HG03103 (cell line): ENCODE data around the gene SCN11A.

Experiments used
- ATAC-seq: cut with Tn5 transposase; IDR thresholded peaks from one replicate; pipeline ENCODE4 v1.9.1; 2021; ENCODE audit warnings: low read depth; ENCODE audit not compliant: unreplicated experiment

Gene SCN11A

GRCh38 chr3:39051649-39052561, at the start of gene SCN11A, which contains the start of gene WDR48:
Gene SCN11A (minus strand): TSS chr3:39051944. CDS start chr3:38950362, 101,582 bp downstream.
Gene WDR48 (plus strand): TSS chr3:39052016. CDS start chr3:39052026, 10 bp downstream.
- peak; percentile 96 for ATAC-seq

GRCh38 chr3:39101022-39101689, 49.4 kb upstream of the SCN11A start:
- ATAC-seq: peak; percentile 59

- no peak for ATAC-seq
These were observed 48.7 kb upstream of the SCN11A start for GRCh38 chr3:39100500-39100886.

GRCh38 chr3:39099738-39100499, 48.2 kb upstream of the SCN11A start:
- ATAC-seq: no peak

GRCh38 chr3:39099242-39099641, 47.5 kb upstream of the SCN11A start:
- no peak for ATAC-seq

GRCh38 chr3:39098473-39099000, 46.8 kb upstream of the SCN11A start:
- ATAC-seq: no peak

DNA sequence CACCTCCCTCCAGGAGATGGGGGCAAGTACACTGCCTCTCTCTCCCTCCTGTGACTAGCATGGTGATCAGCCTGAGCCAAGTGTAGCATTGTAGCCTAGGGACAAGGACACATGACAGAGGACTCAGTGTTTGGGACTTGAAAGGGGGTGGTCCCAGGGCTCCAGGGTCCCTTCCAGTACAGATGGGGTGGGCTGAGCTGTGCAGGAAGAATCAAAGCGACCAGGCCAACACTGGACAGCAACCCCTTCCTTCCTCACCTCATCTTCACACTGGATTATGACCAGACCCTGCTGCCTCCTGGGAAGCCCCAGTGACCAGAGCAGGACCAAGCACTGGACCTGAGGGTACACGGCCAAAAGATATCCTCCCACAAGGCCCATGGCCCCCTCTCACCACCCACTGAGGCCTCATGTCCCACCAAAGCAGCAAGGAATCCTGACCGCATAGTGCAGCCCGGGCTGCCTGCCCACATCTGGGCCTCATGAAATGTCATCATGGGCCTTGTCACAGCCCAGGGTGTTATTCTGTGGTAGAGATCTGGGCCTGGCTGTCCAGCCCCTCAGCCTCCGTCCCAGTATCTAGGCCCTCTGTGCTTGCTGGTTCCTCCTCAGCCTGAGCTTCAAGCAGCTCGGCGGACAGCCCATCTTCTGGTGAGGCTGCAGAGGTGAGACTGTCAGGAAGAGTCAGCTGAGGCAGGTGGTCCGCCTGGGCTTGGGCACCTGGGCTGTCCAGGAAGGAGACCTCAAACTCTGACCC, 46.1 kb upstream of the SCN11A start:
- no peak for ATAC-seq

DNA sequence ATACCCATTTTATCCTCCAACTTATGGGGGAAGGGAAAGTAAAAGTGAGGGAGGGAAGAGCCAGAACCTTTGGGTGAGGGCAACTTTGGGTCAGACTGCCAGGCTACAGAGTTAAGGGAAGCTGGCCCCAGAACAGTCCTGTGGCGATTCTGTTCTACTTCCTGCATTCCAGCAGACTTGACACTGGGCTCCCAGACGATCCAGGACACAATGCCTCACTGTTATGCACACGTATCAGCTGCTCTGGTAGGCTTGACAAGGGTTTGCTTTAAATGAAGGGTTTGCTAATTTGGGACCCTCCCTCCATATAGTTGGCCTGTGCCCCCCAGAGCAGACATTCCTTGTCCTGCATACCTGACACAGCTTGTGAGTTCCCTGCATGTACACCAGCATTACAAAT, 45.0 kb upstream of the SCN11A start:
- no peak for ATAC-seq

DNA sequence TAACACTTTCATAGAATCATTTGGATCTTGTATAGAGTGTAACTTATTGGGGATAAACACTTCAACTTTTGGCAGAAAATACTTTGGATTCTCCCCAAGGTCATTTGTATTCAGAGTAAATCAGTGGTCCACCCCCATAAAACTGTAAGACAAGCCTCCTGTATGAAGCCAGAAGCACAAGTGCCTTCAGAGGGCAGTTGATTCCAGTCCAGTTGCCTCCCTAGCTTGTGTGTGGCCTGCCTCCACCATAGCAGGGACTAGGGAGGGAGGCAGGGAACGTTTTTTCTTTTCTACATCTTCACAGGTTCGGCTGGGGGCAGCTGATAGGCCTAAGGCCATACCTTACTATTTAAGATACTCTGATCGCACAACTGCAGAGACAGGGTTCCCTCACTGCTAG, 44.0 kb upstream of the SCN11A start:
- no peak for ATAC-seq

DNA sequence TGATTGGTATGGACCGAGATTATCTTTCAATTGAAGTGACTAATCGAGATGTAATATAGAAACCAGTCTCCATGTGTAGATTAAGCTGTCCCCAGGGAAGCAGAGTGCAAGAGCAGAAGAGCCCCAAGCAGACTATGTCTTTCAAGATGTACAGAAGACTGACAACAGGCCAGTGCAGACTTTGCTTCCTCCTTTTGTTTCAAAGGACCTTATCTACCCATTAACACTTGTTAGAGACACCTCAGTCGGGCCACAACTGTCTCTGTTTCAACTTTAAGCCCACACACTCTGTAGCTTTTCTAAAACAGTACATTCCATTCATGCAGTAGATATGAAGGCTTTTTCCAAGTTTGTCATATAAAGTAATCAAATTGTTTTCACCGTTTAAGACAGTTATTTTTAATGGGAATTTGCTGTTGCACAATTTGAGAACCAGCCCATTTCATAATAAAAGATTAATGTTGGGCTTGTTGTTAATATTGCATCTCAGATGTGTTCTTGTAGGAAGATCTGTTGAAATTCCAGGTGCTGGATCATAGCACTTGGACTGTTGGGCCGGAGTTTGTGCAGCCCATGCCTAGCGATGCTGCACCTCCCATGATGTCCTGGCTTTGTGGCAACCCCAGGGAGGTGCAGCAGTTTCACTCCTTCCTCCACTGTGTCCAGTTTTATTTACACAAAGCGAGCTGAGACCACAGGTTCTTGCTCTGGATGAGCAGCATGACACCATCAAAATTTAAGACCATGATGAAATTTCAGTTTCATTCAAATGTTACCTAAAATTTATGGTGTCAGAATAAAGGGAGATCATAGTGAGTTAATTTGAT, 43.3 kb upstream of the SCN11A start:
- ATAC-seq: no peak

DNA sequence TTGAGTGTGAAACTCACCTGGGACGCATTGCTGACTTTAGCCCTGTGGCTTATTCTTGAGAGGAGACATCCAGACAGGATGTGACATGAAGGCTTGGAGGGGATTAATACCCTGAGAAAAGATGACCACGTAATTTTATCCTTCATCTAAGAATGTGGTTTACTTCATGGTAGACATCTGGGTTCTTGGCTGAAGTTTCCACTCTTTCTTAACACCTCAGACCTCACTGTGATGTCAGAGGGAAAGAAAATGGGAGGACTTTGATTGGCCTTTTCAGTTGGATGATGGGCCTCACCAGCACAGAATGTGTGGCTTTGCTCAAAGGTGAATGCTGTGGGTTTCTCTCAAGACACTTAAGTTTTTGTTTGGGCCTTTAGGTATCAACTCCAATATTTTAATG, 39.2 kb upstream of the SCN11A start:
- ATAC-seq: no peak

DNA sequence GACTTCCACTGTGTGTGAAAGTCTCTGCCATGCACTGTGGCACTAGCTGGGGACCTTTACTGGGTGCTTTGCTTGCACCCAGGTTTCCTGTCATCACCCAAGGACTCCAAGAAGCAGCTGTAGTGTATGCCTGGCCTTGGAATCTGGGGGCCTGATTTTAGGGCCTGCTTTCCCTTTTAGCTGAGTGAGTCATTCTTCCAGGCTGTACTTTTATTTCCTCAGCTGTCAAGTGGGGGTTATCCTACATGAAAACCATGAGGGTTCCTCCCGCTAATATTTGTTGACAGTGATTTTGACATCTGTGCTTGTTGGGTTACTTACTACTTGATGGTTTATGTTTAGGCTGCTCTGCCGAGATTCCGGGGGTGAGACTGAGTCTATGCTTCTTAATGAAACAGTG, 37.1 kb upstream of the SCN11A start:
- ATAC-seq: no peak

GRCh38 chr3:39088456-39088855, 36.7 kb upstream of the SCN11A start:
- ATAC-seq: no peak

DNA sequence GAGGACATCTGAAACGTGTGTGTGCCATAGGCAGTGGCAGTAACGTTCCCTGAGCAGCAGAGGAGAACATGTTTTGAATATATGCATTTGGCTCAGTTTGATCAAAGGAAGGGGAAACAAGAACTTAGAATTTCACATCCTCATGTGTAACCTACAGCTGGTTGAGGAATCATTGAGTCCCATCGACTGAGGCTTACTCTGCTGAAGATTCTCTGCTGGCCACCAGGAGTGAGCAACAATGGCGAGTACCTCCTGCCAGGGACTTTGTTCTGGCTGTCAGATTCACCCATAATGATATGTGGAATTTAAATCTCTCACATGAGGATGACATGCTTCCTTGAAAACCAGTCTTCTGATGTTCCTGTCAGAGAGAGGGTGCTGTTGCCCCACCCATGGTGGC, 34.4 kb upstream of the SCN11A start:
- peak; percentile 87 for ATAC-seq

DNA sequence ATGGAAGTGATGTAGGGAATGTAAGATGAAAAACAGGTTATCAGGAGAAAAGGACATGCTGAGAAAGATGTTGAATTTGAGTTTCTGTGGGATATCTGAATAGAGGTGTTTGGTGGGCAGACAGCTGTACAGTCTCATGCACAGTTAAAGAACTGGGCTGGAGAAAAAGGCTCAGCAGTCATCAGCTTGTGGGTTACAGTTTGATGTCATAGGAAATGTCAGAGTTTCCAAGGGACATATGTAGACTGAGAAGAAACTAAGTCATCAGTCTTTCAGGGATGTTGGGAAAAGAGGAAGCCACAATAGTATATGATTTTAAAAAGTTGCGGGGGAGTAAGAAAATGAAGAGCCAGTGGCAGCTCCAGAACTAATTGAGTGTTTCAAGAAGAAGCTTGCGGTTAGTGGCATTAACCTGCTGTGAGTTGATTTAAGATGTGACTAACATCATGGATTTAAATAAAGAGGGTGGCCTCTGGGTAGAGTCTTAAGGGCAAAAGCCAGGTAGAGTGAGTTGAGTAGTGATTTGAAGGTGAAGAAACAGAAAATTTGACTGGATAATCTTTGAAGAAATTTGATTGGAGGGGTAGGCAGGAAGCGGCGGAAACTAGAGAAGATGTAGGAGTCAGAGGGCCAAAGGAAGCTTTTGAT, 31.0 kb upstream of the SCN11A start:
- no peak for ATAC-seq

DNA sequence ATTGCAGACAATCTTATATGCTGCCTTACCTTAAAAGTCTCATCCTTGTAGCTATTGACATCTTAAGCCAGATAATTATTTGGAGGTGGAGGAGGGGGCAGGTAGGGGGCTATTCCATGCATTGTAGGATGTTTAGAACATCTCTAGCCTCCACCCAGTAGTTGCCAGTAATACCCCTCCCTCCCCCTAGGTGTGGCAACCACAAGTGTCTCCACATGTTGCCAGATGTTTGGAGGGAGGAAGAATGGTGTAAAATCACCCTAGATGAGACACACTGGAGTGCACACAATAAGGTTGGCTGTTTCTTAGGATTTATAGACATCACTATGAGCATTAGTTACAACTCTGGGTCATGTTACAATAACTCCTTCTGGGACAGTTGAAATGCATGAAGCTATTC, 28.3 kb upstream of the SCN11A start:
- ATAC-seq: no peak

- no peak for ATAC-seq
These were observed 27.8 kb upstream of the SCN11A start for GRCh38 chr3:39079530-39079929.

DNA sequence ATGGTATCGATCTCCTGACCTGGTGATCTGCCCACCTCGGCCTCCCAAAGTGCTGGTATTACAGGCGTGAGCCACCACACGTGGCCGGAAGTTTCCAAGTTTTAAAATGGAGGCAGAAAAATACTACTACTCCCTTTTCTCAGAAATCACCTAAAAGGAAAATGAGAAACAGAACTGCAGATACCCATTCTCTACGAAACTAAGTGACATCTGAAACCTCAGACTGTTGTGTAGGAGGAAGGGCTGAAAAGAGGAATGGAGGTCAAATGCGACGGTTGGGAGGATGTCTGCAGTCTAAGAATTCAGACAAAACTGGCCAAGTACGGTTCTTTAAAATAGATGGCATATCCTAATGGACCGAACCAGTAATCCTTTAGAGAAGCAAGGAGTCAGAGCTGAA, 24.2 kb upstream of the SCN11A start:
- ATAC-seq: no peak

- no peak for ATAC-seq
These were observed 16.8 kb upstream of the SCN11A start for GRCh38 chr3:39068556-39068955.
